ENCODE data around the gene CALN1.
"Not testable (repeated sequence)": the region's sequence is repeated elsewhere in the genome, so short reads cannot be mapped to it uniquely, and the experiment has no call there.

Gene CALN1

DNA sequence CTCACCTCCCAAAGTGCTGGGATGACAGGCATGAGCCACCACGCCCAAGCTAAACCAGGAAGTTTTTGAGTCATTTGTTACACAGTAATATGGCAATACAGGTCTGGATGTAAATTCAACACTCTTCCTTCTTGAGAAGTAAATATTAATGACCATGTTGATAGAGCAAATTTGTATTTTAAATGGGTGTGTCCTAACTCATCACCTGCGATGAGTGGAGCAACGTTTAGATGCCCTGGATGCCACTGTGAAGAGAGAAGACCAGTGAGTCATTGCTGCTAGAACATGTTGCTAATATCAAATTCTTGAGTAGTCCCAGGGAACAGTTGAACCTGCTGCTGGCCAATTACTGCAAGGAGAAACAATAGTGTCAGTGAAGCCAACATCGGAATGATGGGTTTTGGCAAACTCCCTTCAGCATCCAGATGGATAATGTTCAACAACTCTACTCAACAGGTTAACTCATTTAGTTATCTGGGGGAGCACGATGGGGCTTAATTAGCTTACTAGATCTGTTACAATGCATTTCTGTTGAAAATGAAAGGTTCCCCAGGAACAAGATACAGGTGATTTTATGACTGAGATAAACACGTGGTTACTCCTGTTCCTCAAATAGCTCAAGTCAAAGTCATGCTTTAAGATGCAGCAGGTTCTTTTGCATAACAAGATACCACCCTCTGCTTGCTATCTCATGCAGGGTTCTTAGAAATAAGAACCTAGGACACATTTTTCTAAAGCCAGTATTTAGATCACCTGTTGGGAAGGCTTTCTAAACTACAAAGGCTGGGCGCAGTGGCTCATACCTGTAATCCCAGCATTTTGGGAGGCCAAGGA is 146.8 kb downstream of the CALN1 start:
- DNase-seq, result no peak

- no peak for DNase-seq
Measured at GRCh38 chr7:72260406-72260805, 151.7 kb downstream of the CALN1 start.

DNA sequence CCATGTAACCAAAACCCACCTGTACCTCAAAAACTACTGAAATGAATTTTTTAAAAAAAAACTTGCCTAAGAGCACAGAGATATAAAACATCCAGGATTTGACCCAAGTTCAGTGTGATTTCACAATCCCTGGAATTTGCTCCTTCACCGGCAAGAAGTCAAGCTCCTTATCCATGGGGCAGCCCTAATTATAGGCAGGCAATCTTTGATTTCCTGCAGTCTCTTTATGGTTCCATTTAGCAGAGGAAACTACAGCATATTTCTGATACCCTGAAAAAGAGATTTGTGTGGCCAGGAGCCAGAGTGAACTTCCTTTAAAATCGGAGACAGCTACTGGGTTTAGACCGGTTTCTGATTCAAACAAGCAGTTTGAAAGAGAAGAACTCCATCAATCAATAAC is 154.1 kb downstream of the CALN1 start:
- no peak for DNase-seq

- no peak for DNase-seq
Measured at GRCh38 chr7:72254455-72254854, 157.7 kb downstream of the CALN1 start.

- DNase-seq, result no peak
Measured at GRCh38 chr7:72249106-72249505, 163.0 kb downstream of the CALN1 start.

DNA sequence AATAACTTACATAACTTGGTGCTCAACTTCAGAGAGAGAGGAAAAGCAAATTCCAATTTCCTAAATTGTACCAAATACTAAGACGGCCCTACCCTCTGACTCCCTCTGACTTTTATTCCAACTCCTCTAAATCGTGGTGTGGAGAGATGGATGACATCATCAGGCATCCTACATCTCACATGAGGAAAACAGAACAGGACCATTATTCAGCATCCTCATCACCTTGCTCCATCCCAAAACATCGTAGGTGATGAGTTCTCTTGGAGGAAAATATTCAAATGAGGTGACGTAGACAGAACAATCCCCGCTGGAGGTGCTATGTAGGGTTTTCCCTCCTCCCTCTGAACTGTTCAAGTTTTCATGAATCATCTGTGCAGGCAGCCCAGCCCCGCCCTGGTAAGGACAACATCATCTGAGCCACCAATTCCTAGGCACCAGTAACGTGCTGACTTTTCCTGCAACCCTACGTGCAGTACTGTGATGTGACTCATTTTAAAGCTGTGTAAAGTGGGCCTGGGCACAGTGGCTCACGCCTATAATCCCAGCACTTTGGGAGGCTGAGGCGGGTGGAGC is 167.2 kb downstream of the CALN1 start:
- DNase-seq, result no peak

GRCh38 chr7:72243329-72243728 is 168.8 kb downstream of the CALN1 start:
- DNase-seq, result no peak

- no peak for DNase-seq
Measured at GRCh38 chr7:72235351-72235750, 176.8 kb downstream of the CALN1 start.

- DNase-seq, result no peak
Measured at GRCh38 chr7:72234086-72234485, 178.1 kb downstream of the CALN1 start.

- no peak for DNase-seq
Measured at GRCh38 chr7:72230281-72230680, 181.9 kb downstream of the CALN1 start.

DNA sequence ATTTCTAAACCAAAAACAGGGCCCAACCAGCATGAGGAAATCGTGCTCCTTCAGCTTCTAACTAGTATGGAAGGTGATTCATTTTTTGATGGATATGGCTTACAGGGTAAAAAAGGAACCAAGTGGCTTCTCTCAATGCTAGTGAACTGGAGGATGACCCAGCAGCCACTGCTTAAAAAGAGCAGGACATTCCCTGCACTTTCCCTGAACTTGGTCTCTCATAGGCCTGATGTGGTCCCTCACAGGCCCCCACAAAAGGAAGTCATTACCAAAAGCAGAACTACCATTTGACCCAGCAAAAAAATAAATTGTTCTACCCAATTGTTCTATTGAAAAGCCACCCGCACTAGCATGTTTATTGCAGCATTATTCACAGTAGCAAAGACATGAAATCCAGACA is 188.8 kb downstream of the CALN1 start:
- DNase-seq, result no peak

DNA sequence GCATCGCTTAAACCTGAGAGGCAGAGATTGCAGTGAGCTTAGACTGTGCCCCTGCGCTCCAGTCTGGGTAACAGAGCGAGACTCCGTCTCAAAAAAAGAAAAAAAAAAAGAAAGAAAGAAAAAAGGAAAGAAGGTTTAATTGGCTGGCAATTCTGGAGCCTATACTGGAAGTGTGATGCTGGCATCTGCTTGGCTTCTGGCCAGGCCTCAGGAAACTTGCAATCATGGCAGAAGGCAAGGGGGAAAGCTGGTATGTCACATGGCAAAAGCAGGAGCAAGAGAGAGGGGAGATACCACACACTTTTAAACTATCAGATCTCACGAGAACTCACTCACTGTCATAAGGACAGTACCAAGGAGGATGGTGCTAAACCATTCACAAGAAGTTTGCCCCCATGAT is 190.0 kb downstream of the CALN1 start:
- no peak for DNase-seq

DNA sequence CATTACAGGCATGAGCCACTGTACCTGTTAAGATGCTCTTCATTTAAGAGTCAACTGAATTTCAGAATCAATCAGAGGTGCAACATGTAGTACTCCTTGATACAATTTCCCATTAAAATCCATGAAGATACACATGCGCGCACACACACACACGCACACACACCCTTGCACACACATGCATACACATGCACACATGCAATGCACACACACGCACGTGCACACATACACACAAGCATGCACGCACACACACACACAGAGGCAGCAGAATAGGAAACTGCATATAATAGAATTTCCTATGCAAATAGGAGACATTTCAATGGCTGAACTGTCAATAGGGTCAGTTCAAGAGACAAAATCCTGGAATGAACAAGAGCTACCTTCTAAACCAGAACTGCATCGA is 192.6 kb downstream of the CALN1 start:
- DNase-seq, result no peak

GRCh38 chr7:72217151-72217550 is 195.0 kb downstream of the CALN1 start:
- DNase-seq, result no peak

GRCh38 chr7:72213769-72214168 is 198.4 kb downstream of the CALN1 start:
- no peak for DNase-seq

GRCh38 chr7:72213081-72213480 is 199.1 kb downstream of the CALN1 start:
- DNase-seq, result no peak

- DNase-seq, result no peak
Measured at GRCh38 chr7:72211175-72211574, 201.0 kb downstream of the CALN1 start.

DNA sequence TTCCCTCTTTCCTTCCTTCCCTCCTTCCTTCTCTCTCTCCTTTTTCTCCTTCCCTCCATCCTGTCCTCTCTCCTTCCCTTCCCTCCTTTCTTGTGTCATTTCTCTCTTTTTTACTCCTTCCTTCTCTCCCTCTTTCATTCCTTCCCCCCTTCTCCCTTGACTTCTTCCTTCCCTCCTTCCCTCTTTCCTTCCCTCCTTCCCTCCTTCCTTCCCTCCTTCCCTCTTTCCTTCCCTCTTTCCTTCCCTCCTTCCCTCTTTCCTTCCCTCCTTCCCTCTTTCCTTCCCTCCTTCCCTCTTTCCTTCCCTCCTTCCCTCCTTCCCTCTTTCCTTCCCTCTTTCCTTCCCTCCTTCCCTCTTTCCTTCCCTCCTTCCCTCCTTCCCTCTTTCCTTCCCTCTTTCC is 203.1 kb downstream of the CALN1 start:
- DNase-seq, result not testable (repeated sequence)

GRCh38 chr7:72196176-72196575 is 216.0 kb downstream of the CALN1 start:
- DNase-seq, result no peak

DNA sequence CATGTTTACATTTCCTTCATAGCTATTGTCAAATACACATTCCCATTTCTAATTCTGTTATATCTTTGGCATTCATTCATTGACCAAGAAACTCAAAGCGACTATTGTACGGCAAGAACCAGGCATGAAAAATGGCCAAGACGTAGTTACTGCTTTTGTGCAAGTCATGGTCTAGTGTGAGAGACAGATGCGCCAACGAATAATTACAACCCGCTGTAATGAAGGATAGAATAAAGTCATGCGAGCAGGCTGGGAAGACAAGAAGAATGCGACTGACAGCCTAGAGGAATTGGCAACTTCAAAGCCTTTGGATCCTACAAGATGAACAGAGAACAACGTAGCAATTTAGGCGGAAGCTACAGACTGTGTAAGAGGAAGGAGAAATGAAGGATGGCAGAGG is 221.2 kb downstream of the CALN1 start:
- DNase-seq, result no peak

DNA sequence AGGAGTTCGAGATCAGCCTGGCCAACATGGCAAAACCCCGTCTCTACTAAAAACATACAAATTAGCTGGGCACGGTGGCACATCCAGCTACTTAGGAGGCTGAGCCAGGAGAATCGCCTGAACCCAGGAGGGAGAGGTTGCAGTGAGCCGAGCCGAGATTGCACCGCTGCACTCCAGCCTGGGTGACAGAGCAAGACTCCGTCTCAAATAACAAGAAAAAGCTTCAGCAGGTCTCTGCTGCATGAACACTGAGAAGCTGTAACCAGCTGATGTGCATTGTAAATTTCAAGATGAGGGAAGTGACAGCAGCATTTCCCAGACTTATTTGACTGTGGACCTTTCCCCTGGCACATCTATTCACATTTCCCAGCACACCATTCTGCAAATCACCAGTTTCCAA is 222.0 kb downstream of the CALN1 start:
- no peak for DNase-seq

- no peak for DNase-seq
Measured at GRCh38 chr7:72187179-72187578, 225.0 kb downstream of the CALN1 start.

DNA sequence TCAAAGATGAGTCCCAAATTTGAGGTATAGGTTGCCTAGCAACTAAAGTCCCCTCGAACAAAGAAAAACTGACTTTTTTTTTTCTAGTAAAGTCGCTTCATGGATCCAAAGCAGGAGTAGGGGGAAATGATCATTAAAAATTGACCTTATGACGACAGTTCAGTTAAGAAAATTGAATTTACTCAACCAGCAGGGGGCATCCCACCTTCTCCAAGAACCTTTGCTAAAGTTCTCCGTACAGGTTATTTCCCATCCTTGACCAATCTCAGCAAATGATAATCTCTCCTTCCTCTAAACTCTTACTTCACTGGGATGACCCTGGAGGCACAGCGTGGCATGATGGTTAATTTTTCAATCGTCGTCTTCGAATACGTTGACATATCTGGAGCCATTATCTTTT is 228.3 kb downstream of the CALN1 start:
- no peak for DNase-seq

- no peak for DNase-seq
Measured at GRCh38 chr7:72182036-72182435, 230.1 kb downstream of the CALN1 start.

DNA sequence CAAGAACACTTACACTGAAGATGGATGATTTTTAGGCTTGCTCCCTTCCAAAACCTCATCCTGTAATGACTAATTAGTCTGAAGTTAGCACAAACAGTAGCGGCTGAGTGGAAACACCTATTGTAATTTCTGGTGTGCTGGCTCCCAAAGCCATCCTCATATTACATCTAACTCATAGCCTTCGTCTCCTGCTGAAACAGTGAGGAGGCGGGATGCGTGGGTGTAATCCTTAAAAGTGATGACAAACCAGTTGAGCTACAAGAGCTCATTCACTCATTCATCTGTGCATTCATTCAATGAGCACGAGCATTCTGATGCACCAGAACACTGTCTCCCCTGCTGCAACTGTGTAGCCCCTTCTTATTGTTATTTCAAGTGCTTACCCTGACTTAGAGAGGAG is 235.3 kb downstream of the CALN1 start:
- no peak for DNase-seq

Measured in T1000 (cell line).